DND-41 (cell line): ENCODE measurements around the gene TSNAXIP1.

Experiments used
- EZH2 ChIP-seq: IDR thresholded peaks from 3 replicates; pipeline ENCODE4 v1.6.1; 2012; ENCODE audit warnings: borderline replicate concordance, low read depth, mild to moderate bottlenecking, moderate library complexity, low read length, inconsistent platforms; ENCODE audit not compliant: severe bottlenecking
- TF ChIP-seq, protein P1 (sequence below): IDR thresholded peaks from 2 replicates; pipeline ENCODE4 v1.5.1; 2012; ENCODE audit warnings: borderline replicate concordance, low read length, moderate library complexity, mild to moderate bottlenecking; ENCODE audit not compliant: poor library complexity, severe bottlenecking; ENCODE audit errors: extremely low read depth

DNA sequence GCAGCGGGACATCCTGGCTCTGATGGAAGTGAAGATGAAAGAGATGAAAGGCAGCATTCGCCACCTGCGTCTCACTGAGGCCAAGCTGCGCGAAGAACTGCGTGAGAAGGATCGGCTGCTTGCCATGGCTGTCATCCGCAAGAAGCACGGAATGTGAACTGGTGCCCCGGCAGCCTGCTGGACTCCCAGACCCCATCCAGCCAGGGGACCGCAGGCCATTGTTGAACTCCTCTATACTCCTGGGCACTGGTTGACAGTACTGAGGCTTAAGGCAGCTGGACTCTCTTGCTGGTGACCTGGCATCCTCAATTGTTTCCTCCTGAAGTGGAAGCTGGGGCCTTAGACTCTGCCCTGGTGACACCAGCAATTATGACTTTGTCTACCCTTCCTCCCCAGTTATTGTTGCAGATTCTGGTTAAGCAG is 36.7 kb downstream of the TSNAXIP1 start:
- TF ChIP-seq, protein P1, sequence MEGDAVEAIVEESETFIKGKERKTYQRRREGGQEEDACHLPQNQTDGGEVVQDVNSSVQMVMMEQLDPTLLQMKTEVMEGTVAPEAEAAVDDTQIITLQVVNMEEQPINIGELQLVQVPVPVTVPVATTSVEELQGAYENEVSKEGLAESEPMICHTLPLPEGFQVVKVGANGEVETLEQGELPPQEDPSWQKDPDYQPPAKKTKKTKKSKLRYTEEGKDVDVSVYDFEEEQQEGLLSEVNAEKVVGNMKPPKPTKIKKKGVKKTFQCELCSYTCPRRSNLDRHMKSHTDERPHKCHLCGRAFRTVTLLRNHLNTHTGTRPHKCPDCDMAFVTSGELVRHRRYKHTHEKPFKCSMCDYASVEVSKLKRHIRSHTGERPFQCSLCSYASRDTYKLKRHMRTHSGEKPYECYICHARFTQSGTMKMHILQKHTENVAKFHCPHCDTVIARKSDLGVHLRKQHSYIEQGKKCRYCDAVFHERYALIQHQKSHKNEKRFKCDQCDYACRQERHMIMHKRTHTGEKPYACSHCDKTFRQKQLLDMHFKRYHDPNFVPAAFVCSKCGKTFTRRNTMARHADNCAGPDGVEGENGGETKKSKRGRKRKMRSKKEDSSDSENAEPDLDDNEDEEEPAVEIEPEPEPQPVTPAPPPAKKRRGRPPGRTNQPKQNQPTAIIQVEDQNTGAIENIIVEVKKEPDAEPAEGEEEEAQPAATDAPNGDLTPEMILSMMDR: no peak
- TF ChIP-seq EZH2: no peak
